ENCODE data around the gene ADGRG3. TPM values are rescaled to one million over a fixed set of nuclear protein-coding genes. Genes with fewer than 3 reads are reported as not detected.

ADGRG3 gene
- total RNA-seq, 1 donor from 2014 or later: not detected

GRCh38 chr16:57645169-57645568, 22.9 kb upstream of the ADGRG3 start:
- no peak for DNase-seq (ENCODE audit: low read depth, low spot score)
- Mint-ChIP-seq H3K36me3 (ENCODE audit: low read depth) (no peaks in the 10 kb centered on the region), H3K27me3 (ENCODE audit: low read depth) (no peaks in the 10 kb centered on the region), H3K4me1 (peaks cover 28% of the 10 kb centered on the region), H3K4me3 (no peak overlapping the region), H3K27ac (ENCODE audit: unreplicated experiment) (no peak overlapping the region), H3K9me3 (no peaks in the 10 kb centered on the region)
- no peak for TF ChIP-seq CTCF (conservative IDR thresholded peaks at IDR 0.05)

DNA sequence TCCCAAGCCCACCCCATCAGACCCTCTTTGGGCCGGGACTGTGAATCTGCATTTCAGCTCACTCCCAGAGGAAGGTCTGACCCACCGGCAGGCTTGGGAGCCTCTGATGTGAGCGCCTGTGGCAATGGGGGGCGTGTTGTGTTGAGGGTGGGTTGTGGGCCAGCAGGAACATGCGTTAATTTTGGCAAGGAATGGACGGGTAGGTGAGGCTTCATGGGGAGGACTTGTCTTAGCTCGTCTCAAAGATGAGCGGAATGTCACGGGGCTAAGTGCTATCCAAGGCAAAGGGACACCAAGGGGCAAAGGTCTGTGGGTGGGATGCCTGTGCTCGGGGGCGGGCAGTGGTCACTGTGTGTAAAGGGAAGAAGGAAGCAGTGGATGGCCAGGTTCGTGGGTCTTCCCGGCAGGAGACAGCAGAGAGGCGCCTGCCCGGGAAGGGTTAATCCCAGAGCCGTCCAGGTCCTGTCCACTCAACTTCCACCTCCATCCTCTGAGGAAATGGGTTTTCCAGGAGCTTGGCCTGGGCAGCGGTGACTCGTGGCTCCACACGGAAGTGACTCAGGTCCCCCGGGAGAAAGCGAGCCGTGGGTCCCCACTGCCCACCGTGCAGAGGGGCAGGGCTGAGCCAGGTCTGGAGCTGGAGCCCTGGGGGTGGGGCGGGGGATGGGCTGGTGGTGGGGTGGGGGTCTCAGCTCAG, 22.3 kb upstream of the ADGRG3 start:
- no peaks in the 10 kb centered on the region for H3K27me3 Mint-ChIP-seq (ENCODE audit: low read depth)
- no peaks in the 10 kb centered on the region for H3K9me3 Mint-ChIP-seq
- TF ChIP-seq CTCF (conservative IDR thresholded peaks at IDR 0.05): no peak
- peaks cover 21% of the 10 kb centered on the region for H3K4me1 Mint-ChIP-seq
- no peaks in the 10 kb centered on the region for H3K36me3 Mint-ChIP-seq (ENCODE audit: low read depth)
- H3K27ac Mint-ChIP-seq (ENCODE audit: unreplicated experiment): peak overlapping the region; percentile 89
- no peak overlapping the region for H3K4me3 Mint-ChIP-seq
- DNase-seq (ENCODE audit: low read depth, low spot score): no peak

- no peak overlapping the region for H3K4me3 Mint-ChIP-seq
- H3K27ac Mint-ChIP-seq (ENCODE audit: unreplicated experiment): no peak overlapping the region
- TF ChIP-seq CTCF (conservative IDR thresholded peaks at IDR 0.05): no peak
- H3K36me3 Mint-ChIP-seq (ENCODE audit: low read depth): peaks cover 3% of the 10 kb centered on the region
- no peaks in the 10 kb centered on the region for H3K27me3 Mint-ChIP-seq (ENCODE audit: low read depth)
- H3K9me3 Mint-ChIP-seq: no peaks in the 10 kb centered on the region
- no peak for DNase-seq (ENCODE audit: low read depth, low spot score)
- peaks cover 21% of the 10 kb centered on the region for H3K4me1 Mint-ChIP-seq
Measured at GRCh38 chr16:57646388-57647039, 21.6 kb upstream of the ADGRG3 start.

DNA sequence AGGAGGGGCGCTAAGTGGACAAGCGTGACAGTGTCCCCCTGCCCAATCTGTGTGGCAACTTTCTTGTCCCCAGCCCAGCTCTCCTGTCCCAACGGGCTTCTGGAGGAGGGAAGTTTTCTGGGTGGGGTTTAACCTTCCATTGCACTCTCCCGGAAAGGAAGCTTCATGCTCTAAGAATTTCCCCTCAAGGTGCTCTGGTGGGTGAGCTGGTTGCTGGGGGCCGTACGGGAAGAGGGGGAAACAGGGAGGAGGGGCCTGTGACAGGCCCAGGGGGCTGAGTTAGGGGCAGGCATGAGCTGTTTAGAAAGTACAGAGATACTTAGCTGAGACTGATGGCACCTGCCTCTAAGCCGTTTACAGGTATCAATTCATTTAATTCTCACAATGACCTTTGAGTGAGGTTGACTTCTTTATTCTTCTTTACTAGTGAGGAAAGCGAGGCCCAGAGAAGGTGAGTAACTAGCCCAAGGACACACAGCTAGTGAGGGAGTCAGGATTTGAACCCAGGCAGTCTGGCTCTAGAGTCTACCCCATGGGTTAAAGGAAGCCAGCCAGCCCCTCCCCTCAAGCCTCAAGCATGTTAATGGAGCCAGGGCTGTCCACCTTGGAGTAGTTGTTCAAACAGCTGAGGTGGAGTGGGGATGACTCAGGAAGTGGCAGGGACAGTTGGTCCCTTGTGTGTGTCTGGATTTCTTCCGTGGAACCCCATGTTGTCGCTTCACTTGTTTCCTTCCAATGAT, 20.8 kb upstream of the ADGRG3 start:
- DNase-seq (ENCODE audit: low read depth, low spot score): no peak
- Mint-ChIP-seq H3K27ac (ENCODE audit: unreplicated experiment) (peak overlapping the region; percentile 27), H3K4me1 (peaks cover 22% of the 10 kb centered on the region), H3K4me3 (no peak overlapping the region), H3K27me3 (ENCODE audit: low read depth) (no peaks in the 10 kb centered on the region), H3K36me3 (ENCODE audit: low read depth) (peaks cover 6% of the 10 kb centered on the region), H3K9me3 (no peaks in the 10 kb centered on the region)
- no peak for TF ChIP-seq CTCF (conservative IDR thresholded peaks at IDR 0.05)

GRCh38 chr16:57648125-57648524, 20.0 kb upstream of the ADGRG3 start:
- no peak overlapping the region for H3K27ac Mint-ChIP-seq (ENCODE audit: unreplicated experiment)

More at GRCh38 chr16:57648125-57648524, 20.0 kb upstream of the ADGRG3 start:
- TF ChIP-seq CTCF (conservative IDR thresholded peaks at IDR 0.05): no peak
- no peak for DNase-seq (ENCODE audit: low read depth, low spot score)
- H3K36me3 Mint-ChIP-seq (ENCODE audit: low read depth): peaks cover 6% of the 10 kb centered on the region
- peaks cover 17% of the 10 kb centered on the region for H3K4me1 Mint-ChIP-seq
- H3K27me3 Mint-ChIP-seq (ENCODE audit: low read depth): no peaks in the 10 kb centered on the region
- no peaks in the 10 kb centered on the region for H3K9me3 Mint-ChIP-seq
- H3K4me3 Mint-ChIP-seq: no peak overlapping the region
